Activated CD4-positive, alpha-beta T cell treated with anti-CD3 and anti-CD28 coated beads for 24 hours (primary cell): Measurements from ENCODE around the gene E2F4.

ENCODE experiments used
- DNase-seq, 2 donors: peaks; one replicate each; pipeline ENCODE4 v3.0.0-alpha.2; 2020; ENCODE audit warnings: low read depth in 2 of 2

E2F4 gene

GRCh38 chr16:67190448-67191399 is 1.2 kb upstream of the E2F4 start:
- no peak for DNase-seq

DNA sequence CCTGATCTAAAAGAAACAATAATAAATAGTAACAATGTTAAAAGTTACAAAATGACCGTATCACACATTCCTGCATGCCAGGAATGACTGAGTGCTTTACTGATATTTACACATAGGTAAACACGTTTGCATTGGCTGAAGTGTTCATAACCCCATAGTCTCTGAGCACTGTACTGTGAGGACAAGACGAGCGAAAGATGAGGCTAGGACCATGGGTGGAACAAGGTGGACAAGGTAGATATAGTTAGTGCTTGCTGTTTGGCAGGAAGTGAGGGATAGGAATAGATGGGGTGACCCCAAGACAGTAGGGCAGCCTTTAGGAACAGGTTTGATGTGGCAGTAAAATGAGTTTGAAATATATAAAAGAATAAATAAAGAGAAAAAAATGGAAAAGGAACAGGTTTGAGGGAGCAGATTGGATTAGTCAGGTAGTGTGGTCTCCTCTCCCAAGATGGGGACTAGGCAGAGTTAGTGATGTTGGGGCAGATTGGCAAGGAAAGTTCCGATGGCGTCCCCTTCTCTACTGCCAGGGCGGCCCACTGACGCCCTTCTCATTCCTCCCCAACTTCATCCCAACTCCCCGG is 452 bp upstream of the E2F4 start:
- DNase-seq = no peak

DNA sequence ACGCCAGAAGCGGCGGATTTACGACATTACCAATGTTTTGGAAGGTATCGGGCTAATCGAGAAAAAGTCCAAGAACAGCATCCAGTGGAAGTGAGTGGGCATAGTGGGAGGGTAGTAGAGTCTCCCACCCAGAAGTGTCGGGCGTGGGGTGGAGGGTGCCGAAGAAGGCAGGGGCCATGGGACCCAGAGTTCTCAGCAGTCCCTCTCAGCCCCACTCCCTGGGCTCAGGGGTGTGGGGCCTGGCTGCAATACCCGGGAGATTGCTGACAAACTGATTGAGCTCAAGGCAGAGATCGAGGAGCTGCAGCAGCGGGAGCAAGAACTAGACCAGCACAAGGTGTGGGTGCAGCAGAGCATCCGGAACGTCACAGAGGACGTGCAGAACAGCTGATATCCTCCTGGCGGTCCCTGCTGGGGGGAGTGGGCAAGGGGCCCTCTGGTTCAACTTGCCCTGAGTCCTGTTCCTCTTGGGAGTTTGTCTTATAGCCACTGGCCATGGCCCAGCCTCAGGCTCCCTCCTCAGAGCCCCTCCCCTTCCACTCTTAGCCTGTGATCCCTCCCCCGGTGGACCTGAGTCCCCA is 916 bp downstream of the E2F4 start:
- DNase-seq = no peak

- DNase-seq = no peak
These were observed 1.6 kb downstream of the E2F4 start for GRCh38 chr16:67193536-67193935.

- no peak for DNase-seq
These were observed 2.3 kb downstream of the E2F4 start for GRCh38 chr16:67194260-67194659.

DNA sequence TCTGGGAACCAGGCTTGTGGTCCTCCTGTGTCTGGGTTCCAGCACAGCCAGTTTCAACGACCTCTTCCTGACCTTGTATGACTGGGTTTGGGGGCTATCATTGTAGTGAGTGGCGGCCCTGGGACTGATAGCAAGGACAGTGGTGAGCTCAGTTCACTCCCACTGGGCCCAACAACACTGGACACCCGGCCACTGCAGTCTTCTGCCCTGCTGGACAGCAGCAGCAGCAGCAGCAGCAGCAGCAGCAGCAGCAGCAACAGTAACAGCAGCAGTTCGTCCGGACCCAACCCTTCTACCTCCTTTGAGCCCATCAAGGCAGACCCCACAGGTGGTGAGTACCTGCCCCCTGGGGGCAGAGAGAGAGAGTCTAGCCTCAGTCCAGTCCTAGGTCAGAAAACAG is 3.7 kb downstream of the E2F4 start:
- DNase-seq = no peak

GRCh38 chr16:67196881-67197280 is 4.9 kb downstream of the E2F4 start:
- no peak for DNase-seq

GRCh38 chr16:67197704-67198103 is 5.7 kb downstream of the E2F4 start:
- DNase-seq = no peak

GRCh38 chr16:67198238-67198734 is 6.3 kb downstream of the E2F4 start:
- DNase-seq = no peak

DNA sequence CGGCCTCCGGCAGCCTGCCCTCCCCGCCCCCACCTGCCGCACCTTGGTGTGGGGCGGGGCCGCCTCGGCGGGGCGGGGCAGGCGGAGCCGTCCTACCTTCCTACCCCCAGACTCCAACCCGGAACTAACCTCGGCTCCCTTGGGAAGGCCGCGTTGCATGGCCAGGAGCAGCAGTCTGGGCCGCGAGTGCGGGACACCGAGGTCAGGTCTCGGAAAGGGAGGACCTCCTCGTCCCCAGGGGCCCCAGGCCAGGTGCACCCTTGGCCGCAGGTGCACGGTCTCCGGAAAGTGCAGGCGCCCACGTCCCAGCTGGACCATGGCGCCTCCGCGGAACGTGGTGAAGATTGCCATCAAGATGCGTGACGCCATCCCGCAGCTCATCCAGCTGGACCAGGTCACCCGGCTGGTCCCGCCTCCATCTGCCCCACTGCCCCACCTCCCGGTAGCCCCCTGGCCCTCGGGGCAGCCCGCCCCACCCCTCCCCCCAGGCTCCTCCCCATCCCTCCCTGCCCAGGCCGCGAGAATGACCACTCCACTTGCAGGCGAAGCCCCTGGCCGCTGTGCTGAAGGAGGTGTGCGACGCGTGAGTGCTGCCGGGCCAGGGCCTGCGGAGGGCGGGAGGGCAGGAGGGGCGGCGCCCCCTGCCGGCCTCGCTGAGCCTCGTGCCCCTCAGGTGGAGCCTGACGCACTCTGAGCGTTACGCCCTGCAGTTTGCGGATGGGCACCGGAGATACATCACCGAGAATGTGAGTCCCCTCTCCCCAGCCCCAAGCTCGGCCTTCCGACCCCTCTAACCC is 7.3 kb downstream of the E2F4 start, which contains the start of gene ELMO3:
Gene ELMO3, plus strand, starts transcription at position 121 of the 797 bp plus-strand sequence. Its CDS starts 196 bp downstream, at position 317.
- no peak for DNase-seq

DNA sequence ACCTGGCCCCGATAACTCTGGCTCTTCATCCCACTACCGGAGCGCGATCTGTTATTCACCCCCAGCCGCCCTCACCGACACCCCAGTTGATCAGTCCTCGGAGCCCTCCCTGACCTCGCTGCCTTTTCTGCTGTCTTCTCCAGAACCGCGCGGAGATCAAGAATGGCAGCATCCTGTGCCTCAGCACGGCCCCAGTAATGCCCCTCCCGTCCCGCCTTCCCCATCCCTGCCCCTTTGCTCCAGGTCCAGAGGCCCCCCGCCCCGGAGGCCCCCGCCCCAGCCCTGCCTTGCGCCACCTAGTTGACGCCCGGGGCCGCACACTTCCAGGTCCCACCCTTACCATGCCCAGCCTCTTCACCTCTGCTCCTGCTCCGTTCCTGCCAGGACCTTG is 7.8 kb downstream of the E2F4 start:
- DNase-seq = no peak

DNA sequence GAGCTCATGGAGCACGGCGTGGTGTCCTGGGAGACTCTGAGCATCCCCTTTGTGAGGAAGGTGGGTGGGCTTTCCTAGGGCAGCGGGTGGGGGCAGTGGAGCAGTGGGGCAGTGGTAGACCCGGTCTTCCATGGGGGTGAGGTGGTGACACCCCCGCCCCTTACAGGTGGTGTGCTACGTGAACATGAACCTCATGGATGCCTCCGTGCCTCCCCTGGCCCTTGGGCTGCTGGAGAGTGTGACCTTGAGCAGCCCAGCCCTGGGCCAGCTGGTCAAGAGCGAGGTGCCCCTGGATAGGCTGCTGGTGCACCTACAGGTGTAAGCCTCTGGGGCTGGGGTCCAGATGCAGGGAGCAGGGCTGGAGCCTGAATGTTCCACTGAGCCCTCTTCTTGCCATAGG is 8.5 kb downstream of the E2F4 start:
- DNase-seq = no peak

DNA sequence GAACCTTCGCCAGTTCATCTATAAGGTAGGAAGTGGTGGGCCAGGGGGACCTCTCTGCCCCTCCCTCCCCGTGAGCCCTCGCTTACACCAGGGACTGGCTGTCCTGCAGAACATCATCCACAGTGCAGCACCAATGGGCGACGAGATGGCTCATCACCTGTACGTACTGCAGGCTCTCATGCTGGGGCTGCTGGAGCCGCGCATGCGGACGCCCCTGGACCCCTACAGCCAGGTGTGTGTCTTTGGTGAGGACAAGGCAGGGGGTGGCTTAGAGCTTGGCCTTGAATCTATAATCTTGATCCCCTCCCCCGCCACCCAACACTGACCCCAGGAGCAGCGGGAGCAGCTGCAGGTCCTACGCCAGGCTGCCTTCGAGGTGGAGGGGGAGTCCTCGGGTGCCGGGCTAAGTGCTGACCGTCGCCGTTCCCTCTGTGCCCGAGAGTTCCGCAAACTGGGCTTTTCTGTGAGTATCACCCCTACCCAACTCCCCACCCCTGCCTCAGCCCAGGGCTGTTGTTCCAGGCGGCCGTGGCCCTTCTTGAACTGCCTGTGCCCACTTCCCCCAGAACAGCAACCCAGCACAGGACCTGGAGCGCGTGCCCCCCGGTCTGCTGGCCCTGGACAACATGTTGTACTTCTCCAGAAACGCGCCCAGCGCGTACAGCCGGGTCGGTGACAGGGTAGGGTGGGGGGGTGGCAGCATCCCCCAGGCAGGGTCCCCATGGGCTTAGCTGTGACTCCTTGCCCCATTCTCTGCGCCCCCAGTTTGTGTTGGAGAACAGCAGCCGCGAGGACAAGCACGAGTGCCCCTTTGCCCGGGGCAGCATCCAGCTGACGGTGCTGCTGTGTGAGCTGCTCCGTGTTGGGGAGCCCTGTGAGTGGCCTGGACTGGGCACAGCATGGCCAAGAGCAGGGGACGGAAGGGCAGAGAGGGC is 9.7 kb downstream of the E2F4 start:
- no peak for DNase-seq

GRCh38 chr16:67202426-67202825 is 10.5 kb downstream of the E2F4 start:
- no peak for DNase-seq

DNA sequence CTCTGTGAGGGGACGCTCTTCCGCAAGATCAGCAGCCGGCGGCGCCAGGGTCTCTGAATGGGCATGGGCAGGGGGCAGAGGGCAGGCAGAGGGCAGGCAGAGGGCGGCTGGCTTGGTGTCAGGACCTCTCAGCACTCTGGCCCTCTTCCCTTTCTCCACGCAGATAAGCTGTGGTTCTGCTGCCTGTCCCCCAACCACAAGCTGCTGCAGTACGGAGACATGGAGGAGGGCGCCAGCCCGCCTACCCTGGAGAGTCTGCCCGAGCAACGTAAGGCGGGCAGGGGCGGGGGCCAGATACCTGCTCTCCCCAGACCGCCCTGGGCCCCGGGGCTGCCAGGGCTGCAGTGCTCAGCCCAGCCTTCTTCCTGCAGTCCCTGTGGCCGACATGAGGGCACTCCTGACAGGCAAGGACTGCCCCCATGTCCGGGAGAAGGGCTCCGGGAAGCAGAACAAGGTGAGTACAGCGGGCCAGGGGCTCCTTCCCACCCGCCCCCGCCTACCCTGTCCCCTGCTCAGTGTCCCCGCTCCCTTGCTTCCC is 11.1 kb downstream of the E2F4 start:
- DNase-seq = no peak

DNA sequence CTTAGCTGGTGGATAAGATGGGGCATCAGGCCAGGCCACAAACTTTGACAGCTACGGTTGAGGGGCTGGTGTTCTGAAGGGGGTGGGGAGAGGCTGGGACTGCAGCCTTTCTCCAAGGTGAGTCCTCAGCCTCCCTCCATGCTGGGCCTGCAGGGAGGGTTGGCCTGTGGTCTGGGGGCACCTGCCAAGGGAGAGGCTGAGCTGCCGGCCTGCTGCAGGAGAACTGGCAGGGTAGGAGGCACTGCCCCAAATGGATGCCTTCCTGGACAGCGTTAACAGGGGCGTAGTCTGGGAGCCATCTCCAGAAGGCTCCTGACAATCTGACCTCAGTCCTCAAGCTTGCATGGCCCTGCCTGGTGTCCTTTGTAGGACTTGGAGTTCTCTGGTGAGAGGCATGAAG is 12.1 kb downstream of the E2F4 start:
- no peak for DNase-seq

DNA sequence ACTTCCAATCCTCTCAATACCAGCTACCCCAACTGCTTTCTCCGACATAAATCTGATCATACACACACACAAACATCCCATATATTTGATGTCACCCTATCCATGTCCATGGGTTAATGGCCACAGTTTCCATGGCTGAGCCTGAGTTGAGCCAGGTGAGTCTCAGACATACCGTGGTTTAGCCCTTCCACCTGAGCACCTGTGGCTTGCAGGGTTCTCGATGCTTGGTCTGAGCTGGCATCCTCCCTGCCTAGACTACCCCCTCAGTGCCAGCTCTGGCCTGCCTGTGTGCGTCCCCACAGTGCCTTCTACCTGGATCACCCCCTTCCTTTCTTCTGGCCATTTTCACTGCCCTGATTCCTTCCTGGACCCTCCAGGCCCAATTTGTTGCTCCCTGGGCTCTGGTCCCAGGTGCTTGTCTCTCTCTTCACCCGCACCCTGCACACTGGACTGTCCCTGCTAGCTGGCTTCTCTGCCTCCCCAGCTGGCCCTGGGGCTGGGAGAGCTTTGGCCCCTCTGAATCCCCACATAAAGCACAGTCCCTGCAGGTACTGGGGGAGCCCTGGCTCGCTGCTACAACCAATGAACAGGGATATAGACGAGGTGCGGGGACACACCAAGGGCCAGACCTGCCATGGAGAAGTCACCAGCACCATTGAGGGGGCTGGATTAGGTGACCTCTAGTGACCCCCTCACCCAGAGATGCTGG is 14.3 kb downstream of the E2F4 start:
- DNase-seq = no peak

DNA sequence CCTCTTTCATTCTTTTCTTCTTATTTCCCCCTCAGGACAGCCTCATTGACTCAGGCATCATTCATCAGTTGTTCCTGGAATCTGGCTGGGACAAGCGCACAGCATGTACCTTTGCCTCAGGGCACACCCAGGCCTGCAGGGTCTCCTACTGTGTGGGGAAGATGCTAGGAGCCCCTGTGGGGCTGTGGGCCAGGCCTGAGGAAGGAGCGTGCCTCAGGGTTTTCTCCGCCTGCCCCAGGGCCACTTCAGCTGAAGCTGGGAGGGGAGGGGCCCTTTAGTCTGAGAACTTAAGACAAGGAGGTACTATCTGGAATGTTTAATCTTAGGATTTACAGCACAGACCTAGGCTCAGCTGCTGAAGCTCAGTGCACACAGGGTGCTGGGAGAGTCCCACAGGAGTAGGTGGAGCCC is 14.9 kb downstream of the E2F4 start:
- DNase-seq = no peak

- DNase-seq = no peak
These were observed 15.5 kb downstream of the E2F4 start for GRCh38 chr16:67207249-67208091.
